ENCODE results near the gene RASAL2. TPM values are rescaled to one million over a fixed set of nuclear protein-coding genes. Genes with fewer than 3 reads are reported as not detected.

The RASAL2 gene
- 14.7 and 21.3 TPM in 2 replicates for total RNA-seq (2014; rRNA removed; shearing (Covaris generic))

DNA sequence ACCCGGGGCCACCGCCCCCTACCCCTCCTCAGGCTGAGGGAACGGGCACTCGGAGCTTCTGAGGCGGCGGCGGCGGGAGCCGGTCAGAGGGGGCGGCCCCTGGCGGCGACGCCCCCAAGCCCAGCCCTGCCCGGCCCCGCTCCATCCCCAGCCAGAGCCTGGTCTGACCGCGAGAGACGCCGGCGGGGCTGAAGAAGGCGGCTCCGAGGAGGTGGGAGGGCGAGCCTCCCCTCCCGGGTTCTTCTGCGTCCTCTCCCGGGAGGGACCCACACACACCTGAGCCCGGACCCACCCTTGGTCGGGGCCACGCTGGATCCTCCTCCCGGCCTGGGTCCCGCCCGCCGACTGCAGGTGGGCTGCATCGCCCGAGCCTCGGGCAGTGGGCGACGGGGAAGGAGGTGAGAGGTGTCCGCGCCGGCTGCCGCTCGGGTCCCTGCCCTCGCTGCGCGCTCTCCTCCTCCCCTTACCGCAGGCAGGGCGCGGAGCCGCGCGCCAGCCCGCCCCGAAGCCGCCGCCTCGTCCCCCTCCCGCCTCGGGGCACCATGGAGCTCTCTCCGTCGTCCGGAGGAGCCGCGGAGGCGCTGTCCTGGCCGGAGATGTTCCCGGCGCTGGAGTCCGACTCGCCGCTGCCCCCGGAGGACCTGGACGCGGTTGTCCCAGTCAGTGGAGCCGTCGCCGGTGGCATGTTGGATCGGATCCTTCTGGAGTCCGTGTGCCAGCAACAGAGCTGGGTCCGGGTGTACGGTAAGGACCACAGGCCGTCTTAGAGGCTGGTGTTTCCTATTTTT is at the start of gene RASAL2:
TSS of gene RASAL2 (plus strand) at position 154 of the 788 bp plus-strand sequence. CDS start at position 543, 389 bp downstream.
- peak; percentile 71 for DNase-seq (ENCODE audit: low spot score)

DNA sequence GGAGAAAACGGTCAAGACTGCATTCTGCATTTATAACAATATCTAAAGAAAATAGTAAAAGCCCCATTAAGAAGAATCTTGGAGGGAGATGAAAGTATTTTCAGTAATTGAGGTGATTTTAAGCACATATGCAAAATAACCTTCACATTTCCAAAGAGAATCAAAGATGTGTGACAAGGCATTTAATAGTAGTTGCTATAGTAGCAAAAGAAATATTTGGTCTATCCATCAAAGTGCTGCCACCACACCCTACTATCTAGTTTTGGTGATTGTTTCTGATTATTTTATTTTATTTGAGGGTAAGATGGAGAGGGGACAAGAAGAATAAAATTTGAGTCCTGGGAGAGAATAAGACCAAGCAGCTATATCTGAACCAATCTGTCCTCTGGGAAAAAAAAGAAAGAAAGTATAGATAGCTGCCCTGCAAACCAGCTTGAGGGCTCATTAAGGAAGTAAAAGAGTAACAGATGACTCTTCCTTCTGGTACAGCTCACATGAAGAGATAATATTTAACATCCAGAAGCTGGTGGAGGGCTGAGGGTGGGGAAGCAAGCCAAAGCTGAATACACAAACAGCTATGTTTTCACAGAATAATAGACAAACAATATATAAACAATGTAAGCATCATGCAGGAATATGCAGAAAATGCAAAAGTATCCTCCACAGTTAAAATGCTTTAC is 47.2 kb upstream of the RASAL2 start:
- no peak for DNase-seq (ENCODE audit: low spot score)

DNA sequence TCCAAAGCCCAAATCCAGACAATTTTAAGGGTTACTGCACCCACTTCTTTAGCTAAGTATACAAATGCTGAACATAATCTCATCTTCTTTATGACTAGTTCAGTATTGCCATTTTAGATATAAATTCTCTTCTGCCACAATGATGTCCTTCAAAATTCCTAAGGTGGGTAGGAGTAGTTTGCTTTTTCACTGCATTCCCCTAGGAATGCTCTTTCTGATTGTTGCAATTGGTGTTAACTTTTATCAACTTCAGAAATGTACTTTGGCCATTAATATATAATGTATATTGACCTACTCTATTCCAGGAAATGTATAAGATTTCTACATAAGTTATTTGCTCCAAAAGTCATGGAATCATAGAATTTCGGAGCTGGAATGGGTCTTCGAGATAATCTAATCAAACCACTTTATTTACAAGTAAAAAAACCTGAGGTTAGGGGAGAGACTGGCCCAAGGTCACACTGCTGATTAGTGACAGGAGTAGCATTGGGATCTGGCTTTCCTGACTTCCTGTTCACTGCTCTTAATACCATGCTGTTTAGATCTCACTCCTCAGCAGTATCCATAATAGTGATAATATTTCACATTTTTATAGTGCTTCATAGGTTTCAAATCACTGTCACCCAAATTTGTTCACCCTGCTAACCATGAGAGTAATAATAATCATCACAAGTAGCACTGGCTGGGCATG is 46.4 kb upstream of the RASAL2 start:
- no peak for DNase-seq (ENCODE audit: low spot score)

DNA sequence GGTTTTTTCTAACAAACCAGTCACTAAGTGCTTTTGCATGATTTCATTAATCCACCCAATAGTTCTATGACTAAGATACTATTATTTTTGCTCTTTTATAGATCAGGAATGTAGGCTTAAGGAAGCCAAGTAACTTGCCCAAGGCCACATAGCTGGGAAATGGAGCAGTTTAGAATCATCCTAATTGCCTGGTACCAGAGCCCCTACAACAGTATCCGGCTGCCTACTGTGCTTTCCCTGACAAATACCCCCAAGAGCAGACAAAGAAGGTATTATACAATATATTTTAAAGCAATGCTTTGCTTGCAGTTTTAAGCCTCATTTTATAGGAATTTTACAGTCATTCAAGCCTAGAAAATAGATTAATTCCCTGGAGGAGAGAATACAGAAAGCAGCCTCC is 45.5 kb upstream of the RASAL2 start:
- no peak for DNase-seq (ENCODE audit: low spot score)

DNA sequence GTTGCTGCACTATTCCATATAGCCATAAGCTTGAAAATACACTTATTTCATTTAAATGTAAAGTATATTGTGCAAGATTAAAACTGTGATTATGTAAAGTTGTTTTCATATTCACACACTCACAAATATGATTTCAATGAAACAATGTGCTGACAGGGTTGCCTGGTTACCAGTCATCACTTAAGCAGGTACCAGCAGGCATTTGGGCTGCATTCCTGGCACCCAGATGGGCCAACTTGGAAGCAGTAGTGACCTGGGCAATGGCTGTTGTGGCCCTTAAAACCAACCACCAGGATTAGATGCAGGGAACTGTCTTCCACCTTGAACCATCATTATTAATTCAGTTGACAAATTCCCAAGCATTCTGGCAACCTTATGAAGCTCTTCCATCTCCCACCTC is 45.0 kb upstream of the RASAL2 start:
- DNase-seq (ENCODE audit: low spot score): no peak

DNA sequence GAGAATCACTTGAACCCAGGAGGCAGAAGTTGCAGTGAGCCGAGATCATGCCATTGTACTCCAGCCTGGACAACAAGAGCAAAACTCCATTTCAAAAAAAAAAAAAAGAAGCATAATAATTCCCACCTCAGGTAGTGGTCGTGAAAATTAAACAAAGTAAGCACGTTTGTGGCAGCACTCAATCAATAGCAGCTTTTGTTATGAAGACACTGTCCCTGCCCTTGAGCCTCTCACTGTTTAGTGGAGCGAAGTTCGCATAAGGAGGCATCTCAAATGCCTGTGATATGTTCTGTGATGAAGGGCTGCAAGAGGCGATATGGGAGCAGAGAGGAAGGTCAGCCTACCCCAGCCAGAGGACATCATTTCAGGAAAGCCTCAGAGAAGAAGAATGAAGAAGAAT is 43.8 kb upstream of the RASAL2 start:
- DNase-seq (ENCODE audit: low spot score): no peak

DNA sequence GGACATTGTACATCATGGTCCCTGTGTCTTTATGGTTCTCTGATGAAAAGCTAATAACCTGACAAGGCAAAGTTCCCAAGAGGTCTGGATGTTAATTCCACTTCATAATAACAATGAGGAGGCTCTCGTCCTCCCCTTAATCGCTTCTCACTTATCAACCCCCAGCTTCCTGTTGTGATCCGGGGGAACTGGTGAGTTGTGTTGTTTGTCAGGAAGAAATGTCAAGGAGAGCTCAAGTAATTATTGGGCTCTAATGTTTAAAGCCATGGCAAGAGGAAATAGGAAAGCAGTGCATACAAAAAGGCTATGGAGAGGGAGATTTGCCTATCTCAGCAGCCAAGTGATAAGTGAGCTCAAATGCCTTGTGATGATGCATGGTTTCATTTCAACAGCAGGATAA is 42.8 kb upstream of the RASAL2 start:
- DNase-seq (ENCODE audit: low spot score): no peak

DNA sequence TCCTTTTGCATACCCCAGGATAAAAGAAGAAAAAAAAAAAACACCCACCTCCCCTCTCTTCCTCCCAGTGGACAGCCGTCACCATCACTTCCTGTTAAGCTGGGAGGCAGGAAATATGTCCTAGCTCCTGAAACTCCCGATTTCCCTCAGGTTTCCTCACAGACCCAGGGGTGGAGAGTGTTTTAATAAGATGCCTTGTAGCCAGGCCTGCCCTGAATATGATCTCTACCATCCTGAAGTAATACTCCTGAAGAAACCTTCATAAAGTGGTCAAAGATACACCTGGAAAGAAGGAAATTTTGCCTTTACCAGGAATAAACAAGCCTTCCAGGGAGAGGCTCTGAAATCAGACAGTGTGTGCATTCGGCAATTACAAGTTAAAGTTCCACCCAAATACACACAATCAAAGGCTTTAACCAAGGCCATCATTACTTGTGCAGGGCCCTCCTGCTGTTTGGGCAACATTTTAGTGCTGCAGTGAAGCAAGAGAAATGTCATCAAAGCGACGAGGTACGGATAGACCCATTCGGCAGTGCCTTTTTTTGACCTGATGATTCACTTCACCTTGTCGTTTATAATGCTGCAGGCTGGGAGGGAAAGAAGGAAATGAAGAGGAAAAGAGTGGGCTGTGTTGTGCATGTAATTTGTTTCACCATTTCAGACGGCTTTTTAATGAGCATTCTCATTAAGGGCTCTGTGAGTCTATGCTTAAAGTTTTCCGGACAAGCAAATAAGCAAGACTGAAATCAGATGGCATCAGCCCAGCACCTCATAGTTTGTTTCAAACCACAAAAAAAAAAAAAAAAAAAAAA is 41.0 kb upstream of the RASAL2 start:
- peak; percentile 55 for DNase-seq (ENCODE audit: low spot score)

DNA sequence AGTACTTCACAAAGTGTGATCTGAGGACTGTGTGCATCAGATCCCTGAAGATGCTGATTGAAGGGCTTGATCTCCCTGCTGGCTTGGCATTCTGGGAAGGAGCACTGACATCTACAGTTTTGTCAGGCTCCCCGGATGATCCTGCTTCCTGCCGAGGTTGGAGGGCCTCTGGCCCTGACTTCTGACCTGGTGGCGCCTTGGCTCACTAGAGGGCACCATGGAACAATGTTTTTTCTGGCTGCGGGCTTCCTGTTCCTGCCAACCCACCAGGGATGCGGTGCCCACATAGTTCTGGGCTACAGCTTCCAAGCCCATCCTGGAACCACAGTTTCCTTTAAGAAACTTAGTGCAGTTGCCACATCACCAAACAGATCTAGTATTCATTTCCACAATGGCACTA is 38.8 kb upstream of the RASAL2 start:
- DNase-seq (ENCODE audit: low spot score): peak; percentile 70

DNA sequence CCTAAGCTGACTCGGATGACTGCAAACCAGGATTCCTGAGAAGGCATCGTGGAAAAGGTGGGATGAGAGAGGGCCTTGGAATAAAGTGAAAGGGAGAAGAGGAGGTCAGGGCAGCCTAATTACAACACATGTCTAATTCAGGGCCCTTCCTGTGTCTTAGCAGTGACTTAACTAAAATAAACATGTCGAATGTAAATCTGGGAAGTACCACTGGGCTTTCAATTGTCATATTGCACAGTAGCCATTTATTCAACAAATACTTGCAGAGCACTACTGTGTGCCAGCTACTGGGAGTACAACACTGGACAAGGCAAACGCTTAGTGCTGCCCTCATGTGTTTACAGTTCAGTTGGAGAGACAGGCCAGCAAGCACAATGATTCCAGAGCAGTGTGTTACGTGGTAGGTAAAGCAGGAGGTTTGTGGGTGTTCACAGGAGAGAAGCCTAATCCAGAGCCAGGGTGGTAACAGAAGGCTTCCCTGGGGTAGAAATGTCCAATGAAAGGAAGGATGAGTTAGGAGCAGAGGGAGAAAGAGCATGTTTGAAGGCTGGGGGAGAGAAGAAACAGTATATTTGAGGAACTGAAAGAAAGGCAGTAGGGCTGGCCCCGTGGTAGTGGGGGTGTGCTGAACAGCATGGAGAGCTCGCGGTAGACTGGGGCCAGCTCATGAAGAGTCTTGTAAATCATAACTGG is 38.0 kb upstream of the RASAL2 start:
- peak; percentile 46 for DNase-seq (ENCODE audit: low spot score)

DNA sequence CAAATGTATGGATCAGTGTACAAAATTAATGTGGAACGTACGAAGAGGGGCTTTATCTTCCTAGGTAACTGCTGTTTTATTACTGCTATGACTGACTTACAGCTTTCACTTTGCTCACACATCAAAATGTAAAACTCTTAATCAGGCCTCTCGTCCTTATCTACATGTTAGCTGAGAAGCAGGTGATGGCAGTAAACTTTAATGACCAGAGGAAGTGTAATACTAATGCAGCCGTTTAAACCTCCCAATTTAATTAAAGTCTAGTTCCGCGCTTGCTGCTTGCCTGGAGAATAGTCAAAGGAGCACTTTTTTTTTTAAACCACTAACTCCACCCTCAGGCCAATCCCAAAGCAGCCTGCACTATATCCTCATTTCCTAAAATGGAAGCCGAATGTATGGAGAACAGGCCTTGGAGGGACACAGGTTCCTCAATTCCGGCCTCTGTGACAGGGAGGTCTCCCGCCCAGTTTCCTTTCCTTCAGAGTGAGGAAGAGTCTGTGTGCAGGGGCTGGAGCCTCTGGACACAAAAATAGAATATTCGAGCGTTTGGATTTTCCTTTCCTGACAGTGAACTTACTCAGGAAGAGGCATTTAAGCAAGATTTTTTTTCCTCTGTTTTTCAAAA is 36.7 kb upstream of the RASAL2 start:
- DNase-seq (ENCODE audit: low spot score): no peak

DNA sequence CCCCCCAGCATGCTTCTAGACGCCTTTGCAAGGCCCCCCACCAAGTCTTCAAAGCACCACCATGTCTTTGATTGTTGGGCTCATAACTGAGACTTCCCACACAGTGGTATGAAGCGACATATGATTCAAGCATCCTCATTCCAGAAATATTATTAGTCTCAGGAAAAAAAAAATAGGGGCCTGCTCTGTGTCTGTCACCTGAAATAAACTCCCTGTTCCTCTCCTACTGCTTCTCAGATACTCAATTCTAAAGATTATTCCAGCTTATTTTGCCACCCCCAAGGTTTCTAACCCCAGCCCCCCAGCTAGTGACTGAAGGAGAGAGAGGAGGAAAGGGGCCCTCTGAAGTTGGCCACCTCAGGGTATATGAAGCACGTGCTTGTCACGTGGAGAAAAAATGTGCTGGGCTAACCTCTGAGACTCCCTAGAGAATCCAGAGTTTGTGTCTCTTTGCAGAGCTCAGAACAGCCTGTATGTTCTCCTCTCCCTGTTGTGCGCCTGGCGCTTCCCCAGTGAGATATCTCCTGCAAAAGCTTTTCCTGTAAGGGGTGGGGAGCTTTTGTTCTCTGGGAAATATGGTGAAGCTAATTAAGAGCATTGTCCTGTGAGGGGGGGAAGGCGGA is 35.9 kb upstream of the RASAL2 start:
- DNase-seq (ENCODE audit: low spot score): no peak

DNA sequence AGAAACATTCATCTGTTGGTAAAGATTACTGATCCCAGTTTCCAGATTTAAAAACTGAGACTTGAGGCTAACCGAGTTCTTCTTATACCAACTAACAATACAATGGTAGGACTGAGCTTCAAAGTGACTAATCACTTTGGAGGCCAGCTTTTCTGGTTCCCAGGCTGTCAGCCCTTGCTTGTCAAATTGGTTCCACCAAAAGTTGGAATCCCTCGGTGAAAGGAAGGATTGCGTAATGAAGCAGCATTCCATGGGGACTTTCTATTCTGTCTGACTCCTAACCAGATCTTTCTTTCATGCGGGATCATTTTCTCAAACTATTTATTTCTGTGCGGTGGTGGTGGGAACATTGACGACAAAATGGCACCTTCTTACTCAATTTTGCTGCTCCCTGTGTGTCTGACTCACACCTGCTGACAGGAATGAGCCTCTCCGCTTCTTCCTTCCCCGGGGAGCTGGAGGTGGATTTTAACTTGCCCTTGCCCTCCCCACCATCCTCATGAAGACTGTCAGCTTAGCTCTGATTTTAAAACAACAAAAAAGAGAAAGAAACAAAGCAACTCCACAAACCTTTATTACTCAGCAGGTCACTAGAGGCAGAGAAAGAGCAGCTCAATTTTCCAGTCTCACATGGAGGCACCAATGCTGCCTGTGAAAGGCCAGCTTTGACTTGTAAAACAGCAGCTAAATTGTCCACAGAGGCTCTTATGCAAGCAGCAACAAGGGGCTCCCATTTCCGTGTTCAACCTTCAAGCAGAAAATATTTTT is 32.9 kb upstream of the RASAL2 start:
- no peak for DNase-seq (ENCODE audit: low spot score)

DNA sequence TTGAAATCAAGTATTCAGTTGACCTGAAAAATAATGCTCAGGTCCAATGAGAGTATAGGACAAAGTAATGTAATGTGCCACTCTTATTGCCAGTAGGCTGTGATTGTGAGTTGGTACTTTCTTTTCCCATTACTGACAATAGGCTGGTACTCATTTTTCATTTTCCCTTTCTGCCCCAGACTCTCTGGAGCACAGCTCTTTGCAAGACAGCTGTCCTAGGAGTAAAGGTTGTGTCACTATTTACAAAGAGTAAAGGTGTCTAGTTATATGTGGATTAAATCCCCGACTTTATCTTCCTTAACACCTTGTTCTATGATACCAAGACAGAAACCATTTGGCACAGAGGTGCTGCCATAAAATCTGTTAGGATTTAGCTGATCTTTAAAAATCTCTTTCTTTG is 32.3 kb upstream of the RASAL2 start:
- no peak for DNase-seq (ENCODE audit: low spot score)

DNA sequence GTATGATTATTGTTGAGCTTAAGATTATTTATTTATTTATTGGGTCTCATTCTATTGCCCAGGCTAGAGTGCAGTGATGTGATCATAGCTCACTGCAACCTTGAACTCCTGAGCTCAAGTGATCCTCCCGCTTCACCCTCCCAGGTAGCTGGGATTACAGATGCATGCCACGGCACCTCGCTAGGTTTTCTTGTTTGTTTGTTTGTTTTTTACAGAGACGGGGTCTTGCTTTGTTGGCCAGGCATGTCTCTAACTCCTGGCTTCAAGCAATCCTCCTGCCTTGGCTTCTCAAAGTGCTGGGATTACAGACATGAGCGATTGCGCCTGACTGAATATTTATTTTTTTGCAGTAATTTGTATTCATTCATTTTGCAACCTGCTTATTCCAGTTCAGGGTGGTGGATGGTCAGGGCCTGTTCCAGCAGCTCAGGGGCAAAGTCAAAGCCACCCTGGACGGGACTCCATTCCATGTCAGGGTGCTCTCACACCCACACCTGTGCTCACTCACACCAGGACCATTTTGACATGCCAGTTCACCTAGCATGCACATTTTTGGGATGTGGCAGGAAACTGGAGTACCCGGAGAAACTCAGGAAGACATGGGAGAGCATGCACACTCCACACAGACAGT is 29.6 kb upstream of the RASAL2 start:
- DNase-seq (ENCODE audit: low spot score): no peak

DNA sequence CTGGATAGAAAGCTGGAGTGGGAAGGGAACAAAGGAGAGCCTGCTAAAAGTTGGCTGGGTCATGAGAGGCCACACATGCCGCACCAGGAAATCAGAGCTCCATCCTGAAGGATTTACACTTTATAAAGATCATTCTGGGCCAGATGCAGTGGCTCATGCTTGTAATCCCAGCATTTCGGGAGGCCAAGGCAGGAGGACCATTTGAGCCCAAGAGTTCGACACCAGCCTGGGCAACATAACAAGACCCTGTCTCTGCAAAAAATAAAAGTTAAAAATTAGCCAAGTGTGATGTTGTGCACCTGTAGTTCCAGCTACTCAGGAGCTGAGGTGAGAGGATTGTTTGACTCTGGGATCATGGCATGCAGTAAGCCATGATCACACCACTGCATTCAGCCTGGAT is 28.7 kb upstream of the RASAL2 start:
- no peak for DNase-seq (ENCODE audit: low spot score)

DNA sequence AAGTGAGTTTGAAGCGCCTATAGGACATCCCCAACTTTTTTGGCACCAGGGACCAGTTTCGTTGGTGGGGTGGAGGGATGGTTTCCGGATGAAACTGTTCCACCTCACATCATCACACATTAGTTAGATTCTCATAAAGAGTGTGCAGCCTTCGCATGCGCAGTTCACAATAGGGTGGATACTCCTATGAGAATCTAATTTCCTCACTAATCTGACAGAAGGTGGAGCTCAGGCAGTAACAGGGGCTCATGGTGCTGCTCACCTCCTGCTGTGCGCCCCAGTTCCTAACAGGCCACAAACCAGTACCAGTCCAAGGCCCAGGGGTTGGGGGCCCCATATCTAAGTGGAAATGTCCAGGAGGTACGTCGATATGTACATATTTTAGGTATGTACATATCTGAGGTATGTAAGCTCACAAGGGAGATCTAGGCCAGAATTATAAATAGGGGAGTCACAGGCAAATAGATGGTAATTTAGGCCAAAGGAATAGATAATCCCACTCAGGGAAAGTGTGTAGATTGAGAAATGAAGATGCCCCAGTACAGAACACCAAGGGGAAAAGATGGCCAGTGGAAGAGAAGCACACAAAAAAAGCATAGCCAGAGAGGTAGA is 27.5 kb upstream of the RASAL2 start:
- DNase-seq (ENCODE audit: low spot score): no peak

DNA sequence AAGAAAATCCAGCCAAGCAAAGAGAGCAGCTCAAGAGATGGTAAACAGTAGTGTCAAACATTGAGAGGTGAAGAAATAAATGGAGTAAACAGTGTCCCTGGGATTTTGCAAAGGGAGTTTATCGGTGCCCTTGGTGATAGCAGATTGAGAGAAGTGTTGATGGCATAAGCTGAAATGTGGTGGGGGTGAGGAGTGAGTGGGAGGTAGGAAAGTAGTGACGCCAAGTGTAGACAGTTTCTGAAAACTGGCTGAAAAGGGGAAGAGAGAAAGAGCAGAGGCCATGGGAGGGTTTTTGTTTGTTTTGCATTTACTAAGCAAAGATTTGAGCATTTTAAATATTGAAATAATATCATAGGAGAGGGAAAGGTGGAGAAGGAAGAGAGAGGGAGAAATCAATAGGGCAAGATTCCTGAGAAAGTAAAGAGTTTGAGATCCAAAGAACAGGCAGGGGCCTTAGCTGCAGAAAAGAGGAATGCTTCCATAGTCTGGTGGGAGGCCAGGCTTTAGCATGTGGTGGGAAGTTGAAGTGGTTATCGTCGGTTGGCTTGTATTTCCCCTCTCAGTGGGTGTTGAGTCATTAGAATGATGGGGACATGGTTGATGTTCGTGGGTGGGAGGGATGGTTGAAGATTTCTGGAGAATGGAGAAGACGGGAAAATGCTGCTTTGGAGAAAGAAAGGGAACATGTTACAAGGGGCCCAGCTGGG is 26.8 kb upstream of the RASAL2 start:
- no peak for DNase-seq (ENCODE audit: low spot score)
